Subcutaneous abdominal adipose tissue (tissue), 5 donors: ENCODE measurements around the gene AGFG2.
"Not testable (repeated sequence)": the region's sequence is repeated elsewhere in the genome, so short reads cannot be mapped to it uniquely, and the experiment has no call there.

Experiments used
- H3K27ac ChIP-seq: one replicate; pipeline ENCODE4 v1.7.0; 2013; ENCODE audit warnings: low read depth, mild to moderate bottlenecking, inconsistent platforms, low read length, moderate library complexity
- H3K27me3 ChIP-seq, 5 donors: one replicate each; pipeline ENCODE4 v1.7.0; 2013; ENCODE audit warnings: low read length in 5 of 5, inconsistent platforms in 1 of 5; ENCODE audit not compliant: control insufficient read depth in 5 of 5, insufficient read depth in 4 of 5
- H3K36me3 ChIP-seq, 5 donors: one replicate each; pipeline ENCODE4 v1.7.0; 2013; ENCODE audit warnings: low read length in 5 of 5; ENCODE audit not compliant: control insufficient read depth in 5 of 5, insufficient read depth in 5 of 5
- H3K4me1 ChIP-seq, 5 donors: one replicate each; pipeline ENCODE4 v1.7.0; 2013; ENCODE audit warnings: low read length in 5 of 5, mild to moderate bottlenecking in 3 of 5, moderate library complexity in 1 of 5; ENCODE audit not compliant: control insufficient read depth in 5 of 5, insufficient read depth in 5 of 5
- H3K4me3 ChIP-seq, 5 donors: one replicate each; pipeline ENCODE4 v1.7.0; 2013; ENCODE audit warnings: low read length in 5 of 5, low read depth in 1 of 5
- H3K9ac ChIP-seq, 5 donors: one replicate each; pipeline ENCODE4 v1.7.0; 2013; ENCODE audit warnings: low read length in 5 of 5, mild to moderate bottlenecking in 4 of 5, moderate library complexity in 3 of 5
- H3K9me3 ChIP-seq, 5 donors: one replicate each; pipeline ENCODE4 v1.7.0; 2013; ENCODE audit warnings: low read length in 5 of 5; ENCODE audit not compliant: control insufficient read depth in 5 of 5
- donor health status: healthy.
- donor health status: healthy.
- donor health status: healthy.
- donor health status: healthy.
- donor health status: healthy.

AGFG2 gene

GRCh38 chr7:100520138-100520537 is 18.9 kb upstream of the AGFG2 start:
- Histone ChIP-seq H3K4me3 (no peak overlapping the region), H3K27ac (no peak overlapping the region), H3K9ac (no peak overlapping the region), H3K27me3 (no peaks in the 10 kb centered on the region), H3K36me3 (no peaks in the 10 kb centered on the region), H3K9me3 (no peaks in the 10 kb centered on the region), H3K4me1 (peaks cover 0 to 17% (median 11%) of the 10 kb centered on the region in 5 donors)

DNA sequence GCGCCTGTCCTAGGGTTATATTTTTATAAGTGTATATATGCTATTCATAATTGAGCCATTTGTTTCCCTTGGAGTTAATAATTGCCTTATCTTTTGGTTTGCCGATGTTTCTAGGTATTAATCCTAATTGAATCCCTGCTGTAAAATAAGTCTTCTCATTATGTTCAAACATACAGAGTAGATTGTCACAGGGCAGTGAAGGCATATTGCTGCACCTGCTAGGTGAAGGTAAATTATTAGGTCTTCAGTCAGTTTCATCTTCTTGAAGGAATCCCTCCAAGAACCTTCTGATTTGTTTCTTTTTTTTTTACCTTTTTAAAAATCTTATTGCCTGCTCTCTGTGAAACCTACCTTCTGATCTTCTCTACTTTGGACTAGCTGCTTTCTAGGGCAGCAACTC is 17.9 kb upstream of the AGFG2 start:
- H3K9ac ChIP-seq = no peak overlapping the region
- no peak overlapping the region for H3K4me3 ChIP-seq
- H3K9me3 ChIP-seq = no peaks in the 10 kb centered on the region
- no peaks in the 10 kb centered on the region for H3K27me3 ChIP-seq
- H3K36me3 ChIP-seq = no peaks in the 10 kb centered on the region
- H3K4me1 ChIP-seq = peaks cover 0 to 8% (median 1%) of the 10 kb centered on the region in 5 donors
- H3K27ac ChIP-seq = no peak overlapping the region

GRCh38 chr7:100521909-100522593 is 17.0 kb upstream of the AGFG2 start:
- not testable (repeated sequence) for H3K27ac ChIP-seq, H3K9me3 ChIP-seq, H3K9ac ChIP-seq, H3K4me1 ChIP-seq, H3K27me3 ChIP-seq, H3K4me3 ChIP-seq, H3K36me3 ChIP-seq

- H3K9ac ChIP-seq, H3K9me3 ChIP-seq, H3K36me3 ChIP-seq, H3K4me1 ChIP-seq, H3K27me3 ChIP-seq, H3K4me3 ChIP-seq, H3K27ac ChIP-seq: not testable (repeated sequence)
Measured at GRCh38 chr7:100523192-100523591, 15.8 kb upstream of the AGFG2 start.

GRCh38 chr7:100528108-100528866 is 10.7 kb upstream of the AGFG2 start:
- H3K4me1 ChIP-seq, H3K27ac ChIP-seq, H3K9me3 ChIP-seq, H3K36me3 ChIP-seq, H3K27me3 ChIP-seq, H3K4me3 ChIP-seq, H3K9ac ChIP-seq: not testable (repeated sequence)

GRCh38 chr7:100532165-100533022 is 6.6 kb upstream of the AGFG2 start:
- H3K9ac ChIP-seq = no peak overlapping the region
- H3K27me3 ChIP-seq = peaks cover 0 to 2% (median 0%) of the 10 kb centered on the region in 5 donors
- no peak overlapping the region for H3K4me3 ChIP-seq
- no peaks in the 10 kb centered on the region for H3K9me3 ChIP-seq
- H3K27ac ChIP-seq = no peak overlapping the region
- H3K36me3 ChIP-seq = no peaks in the 10 kb centered on the region
- H3K4me1 ChIP-seq = no peaks in the 10 kb centered on the region

GRCh38 chr7:100535982-100536381 is 3.0 kb upstream of the AGFG2 start:
- not testable (repeated sequence) for H3K36me3 ChIP-seq, H3K27ac ChIP-seq, H3K4me3 ChIP-seq

GRCh38 chr7:100536695-100537094 is 2.3 kb upstream of the AGFG2 start:
- peaks cover 3 to 20% (median 14%) of the 10 kb centered on the region in 5 donors for H3K4me1 ChIP-seq

More at GRCh38 chr7:100535982-100536381, 3.0 kb upstream of the AGFG2 start:
- peaks cover 3 to 20% (median 14%) of the 10 kb centered on the region in 5 donors for H3K4me1 ChIP-seq
- not testable (repeated sequence) for H3K27me3 ChIP-seq, H3K9ac ChIP-seq, H3K9me3 ChIP-seq

GRCh38 chr7:100538348-100538653 is 702 bp upstream of the AGFG2 start:
- Histone ChIP-seq H3K9ac (peak overlapping the region in 3 of 5 donors; percentile 46 to 74 (median 62)), H3K9me3 (no peaks in the 10 kb centered on the region), H3K4me1 (peaks cover 3 to 20% (median 14%) of the 10 kb centered on the region in 5 donors), H3K36me3 (no peaks in the 10 kb centered on the region), H3K27me3 (peaks cover 0 to 2% (median 0%) of the 10 kb centered on the region in 5 donors), H3K27ac (peak overlapping the region; percentile 70), H3K4me3 (peak overlapping the region; percentile 28 to 76 (median 66))

More at GRCh38 chr7:100536695-100537094, 2.3 kb upstream of the AGFG2 start:
- H3K9ac ChIP-seq, H3K4me3 ChIP-seq, H3K36me3 ChIP-seq, H3K9me3 ChIP-seq, H3K27me3 ChIP-seq, H3K27ac ChIP-seq: not testable (repeated sequence)
